GM19455 (cell line): ENCODE data around the gene COL6A1.

Source experiments
- ATAC-seq: cut with Tn5 transposase; IDR thresholded peaks from one replicate; pipeline ENCODE4 v1.9.1; 2021; ENCODE audit not compliant: unreplicated experiment

COL6A1 gene

DNA sequence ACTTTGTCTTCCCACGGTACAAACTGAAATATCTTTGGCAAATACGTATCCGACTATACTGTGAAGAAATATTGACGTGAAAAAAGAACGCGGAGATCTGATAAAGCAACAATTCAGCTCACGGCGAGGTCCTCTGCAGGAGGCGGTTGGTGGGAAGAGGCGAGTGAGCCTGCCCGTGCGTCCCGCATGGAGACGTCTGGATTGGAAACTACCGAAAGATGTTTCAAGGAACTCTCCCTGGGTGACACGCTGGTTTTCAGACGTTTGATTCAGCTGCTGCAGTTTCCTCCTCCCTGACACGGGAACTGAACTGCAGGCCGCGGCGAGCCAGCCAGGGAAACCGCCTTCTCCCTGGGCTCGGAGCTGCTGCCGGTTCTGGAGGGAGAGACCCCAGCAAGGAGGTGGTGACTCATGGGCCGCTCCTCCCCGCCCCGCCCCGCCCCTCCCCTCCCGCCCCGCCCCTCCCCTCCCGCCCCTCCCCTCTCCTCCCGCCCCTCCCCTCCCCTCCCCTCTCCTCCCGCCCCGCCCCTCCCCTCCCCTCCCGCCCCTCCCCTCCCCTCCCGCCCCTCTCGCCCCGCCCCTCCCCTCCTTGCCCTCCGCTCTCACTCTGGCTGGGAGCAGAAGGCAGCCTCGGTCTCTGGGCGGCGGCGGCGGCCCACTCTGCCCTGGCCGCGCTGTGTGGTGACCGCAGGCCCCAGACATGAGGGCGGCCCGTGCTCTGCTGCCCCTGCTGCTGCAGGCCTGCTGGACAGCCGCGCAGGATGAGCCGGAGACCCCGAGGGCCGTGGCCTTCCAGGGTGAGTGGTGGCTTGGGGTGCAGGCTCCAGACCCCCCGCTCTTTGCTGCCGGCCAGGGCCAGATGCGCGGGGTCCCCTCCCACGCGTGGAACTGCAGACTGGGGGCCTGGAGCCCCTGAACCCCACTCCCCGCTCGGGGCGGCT is at the start of gene COL6A1:
TSS of gene COL6A1 (plus strand) at position 620 of the 941 bp plus-strand sequence. CDS start at position 701, 81 bp downstream.
- no peak for ATAC-seq

- ATAC-seq, result no peak
These were observed 48.6 kb upstream of the COL6A1 start for GRCh38 chr21:45932922-45933502.

- ATAC-seq, result no peak
These were observed 47.5 kb upstream of the COL6A1 start for GRCh38 chr21:45934085-45934484.

- ATAC-seq, result no peak
These were observed 47.0 kb upstream of the COL6A1 start for GRCh38 chr21:45934554-45934953.

GRCh38 chr21:45935628-45936027 is 45.9 kb upstream of the COL6A1 start:
- no peak for ATAC-seq

DNA sequence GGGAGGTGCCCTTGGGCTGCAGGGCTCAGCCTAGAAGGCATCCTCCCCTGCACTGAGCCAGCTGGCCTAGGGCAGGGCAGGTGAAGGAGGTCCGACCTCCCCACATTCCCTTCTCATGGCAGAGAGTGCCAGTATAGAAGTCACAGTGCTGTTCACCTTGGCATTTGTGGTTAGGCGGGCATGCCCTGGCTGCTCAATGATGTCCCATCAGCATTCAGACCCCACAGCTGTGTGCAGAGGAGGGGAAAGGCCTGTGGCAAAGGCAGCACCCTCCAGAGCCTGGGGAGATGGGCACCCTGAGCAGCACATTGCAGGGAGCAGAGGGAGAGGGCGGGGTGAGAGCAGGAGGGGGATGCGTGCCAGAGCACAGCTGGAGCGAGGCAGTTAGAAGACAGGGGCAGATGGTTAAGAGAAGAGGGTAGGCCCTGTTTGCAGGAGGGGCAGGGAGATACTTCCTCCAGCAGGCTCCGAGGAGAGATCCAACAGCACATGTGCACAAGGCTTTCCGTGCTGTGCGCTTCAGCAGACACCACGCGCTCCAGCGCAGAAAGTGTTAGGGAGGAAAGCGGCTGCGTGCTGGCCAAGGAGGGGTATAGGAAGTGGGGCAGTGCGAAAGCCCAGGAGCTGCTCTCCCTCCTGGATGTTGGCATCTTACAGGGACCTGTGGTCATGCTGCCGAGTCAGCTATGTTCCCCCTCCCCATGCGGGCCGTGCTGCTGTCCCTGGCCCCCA is 43.7 kb upstream of the COL6A1 start:
- ATAC-seq, result no peak

DNA sequence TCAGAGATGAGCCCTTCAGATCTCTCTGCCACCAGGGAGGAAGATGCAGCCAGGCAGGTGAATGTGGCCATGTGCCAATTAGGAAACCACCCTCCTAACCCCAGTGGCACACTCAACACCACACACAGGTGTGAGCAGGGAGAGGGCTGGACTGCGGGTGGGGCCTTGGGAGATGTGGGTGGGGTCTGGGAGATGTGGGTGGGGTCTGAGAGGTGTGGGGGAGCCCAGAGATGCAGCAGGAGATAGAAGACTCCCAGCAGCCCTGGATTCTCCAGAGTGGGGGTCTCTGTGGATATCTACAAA is 43.2 kb upstream of the COL6A1 start:
- no peak for ATAC-seq

DNA sequence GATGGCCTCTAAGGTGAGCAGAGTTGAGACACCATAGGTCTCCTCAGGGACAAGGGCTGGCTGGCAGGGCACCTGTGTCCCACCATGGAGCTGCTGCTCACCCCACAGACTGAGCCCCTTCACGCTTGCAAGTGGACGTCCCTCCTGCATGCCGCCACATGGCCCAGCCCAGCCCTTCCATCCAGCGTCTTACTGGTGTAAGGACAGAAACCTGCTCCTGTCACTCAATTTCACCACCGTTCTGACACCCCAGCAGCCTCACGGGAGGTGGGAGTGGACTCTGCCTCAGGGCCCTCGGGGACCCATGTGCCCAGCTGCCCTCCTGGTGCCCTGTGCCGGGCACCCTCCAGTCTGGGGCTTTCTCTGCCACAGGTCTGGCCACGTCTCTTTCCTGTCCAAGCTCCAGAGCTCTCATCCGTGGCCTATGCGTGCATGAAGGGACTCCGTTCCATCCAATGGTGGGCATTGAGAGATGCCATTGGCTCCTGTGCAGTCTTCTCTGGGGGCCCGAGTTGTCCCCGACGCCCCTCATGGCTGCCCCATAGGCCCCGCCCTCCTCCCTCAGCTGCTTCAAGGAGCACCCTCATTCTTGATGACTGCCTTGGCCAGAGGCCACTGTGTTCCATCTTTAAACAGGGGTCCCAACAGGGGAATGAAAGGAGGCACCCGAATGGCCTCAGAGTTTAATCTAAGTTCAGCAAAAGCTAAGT is 42.6 kb upstream of the COL6A1 start:
- ATAC-seq, result no peak

DNA sequence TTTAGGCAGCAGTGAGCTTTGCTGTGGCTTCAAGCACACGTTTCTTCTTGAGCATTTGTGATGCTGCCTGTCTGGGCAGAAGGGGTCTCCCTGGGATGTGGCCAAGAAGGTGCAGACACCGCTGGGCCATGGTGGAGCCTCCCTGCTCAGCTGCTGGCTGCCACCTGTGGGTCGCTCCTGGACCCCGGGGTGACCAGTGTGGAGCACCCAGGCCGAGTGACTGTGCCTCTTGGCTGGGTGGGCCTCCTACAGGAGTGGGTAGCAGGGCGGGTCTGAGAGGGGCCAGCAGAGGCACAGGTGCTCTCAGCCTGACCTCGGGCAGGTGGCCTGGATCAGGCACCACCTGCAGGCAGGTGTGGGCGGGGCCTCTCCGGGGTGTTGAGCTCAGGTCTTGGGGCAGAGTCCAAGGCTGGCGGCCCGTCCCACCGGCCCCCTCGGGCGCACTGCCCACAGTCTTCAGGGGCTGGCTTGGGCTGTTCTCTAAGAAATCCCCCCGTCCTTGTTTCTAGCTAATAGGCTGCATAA is 42.0 kb upstream of the COL6A1 start:
- ATAC-seq, result no peak

- ATAC-seq, result no peak
These were observed 41.5 kb upstream of the COL6A1 start for GRCh38 chr21:45940091-45940490.

DNA sequence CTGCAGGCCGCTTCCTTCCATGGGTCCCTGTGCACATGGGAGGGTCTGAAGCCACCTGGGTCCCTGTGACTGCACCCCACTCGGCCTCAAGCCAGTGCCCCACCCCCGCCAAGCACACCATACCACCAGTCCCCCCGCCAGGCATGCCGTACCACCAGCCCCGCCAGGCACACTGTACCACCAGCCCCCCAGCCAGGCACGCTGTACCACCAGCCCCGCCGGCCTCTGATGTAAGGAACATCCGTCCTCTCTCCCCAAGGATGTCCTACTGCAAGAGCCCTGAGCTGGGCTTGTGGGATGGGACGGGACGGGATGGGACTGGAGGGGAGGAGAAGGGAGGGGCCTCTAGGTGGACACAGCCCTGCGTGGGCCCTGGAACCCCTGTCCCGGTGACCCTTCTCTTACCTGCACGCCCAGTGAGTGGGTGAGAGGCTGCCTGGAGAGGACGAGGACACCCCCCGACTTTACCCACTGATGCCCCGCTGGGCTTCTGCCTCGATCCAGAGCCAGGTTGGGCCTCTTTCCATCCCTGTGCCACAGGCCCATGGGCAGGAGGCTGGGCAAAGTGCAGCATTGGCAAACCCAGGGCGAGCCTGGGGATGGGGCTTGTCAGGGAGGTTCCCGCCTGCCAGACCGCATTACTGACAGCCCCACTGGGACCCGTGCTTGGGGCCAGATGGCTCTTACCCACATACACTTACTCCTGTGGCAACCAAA is 40.8 kb upstream of the COL6A1 start:
- ATAC-seq, result no peak

DNA sequence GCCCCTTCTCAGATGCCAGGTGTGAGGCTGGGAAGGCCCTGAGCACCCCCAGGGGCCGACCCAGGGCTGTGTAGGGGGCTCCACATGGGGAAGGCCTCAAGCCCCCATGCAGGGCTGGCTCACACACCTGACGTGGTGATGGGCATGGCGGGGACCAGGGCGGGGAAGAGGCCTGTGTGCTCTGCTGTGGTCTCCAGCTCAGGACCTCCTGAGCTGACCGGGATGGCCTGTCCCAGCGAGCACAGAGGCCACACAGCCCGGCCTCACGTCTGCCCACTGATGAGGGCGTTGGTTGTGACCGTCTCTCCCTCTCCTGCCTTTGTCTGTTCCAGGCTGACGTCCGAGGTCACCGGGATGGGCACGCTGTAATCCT is 40.2 kb upstream of the COL6A1 start:
- ATAC-seq, result no peak

- ATAC-seq, result no peak
These were observed 39.6 kb upstream of the COL6A1 start for GRCh38 chr21:45941717-45942546.

DNA sequence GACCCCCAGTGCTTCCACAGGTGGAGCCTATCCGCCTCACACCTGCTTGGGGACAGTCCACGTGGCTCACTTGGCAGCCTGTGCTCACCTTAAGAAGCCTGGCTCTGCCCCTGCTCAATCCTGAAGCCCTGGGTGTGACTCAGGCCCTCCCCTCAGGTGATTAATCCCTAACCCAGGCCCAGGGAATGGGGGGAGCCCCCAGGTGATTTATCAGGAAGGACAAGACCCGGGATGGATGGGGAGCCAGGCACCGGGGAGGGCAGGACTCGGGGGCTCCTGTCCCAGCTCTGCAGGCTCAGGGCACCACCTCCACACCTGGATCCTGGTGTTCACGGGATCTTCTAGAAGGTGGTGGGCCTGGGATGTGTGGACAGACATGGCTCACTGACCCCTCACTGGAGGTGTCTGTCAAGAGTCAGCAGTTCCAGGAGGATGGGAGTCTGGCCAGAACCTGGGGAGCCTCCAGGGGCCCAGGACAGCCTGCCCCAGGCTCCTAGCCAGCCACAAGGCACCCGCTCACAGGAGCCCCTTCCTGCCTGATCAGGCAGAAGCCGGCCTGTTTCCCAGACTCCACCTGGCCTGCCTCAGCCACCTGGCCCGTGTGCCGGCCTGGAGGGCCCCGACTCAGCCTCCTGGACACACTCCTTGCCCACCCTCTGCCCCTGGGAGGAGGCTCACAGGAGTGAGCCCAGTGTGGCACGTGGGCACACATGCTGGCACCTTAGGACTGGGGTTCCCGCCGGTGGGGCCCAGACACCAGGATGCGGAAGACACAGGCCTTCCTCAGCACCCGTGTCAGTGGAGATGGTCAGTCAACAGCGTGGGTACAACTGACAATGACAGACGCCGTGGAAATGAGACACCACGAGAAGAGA is 38.6 kb upstream of the COL6A1 start:
- ATAC-seq, result no peak

- ATAC-seq, result no peak
These were observed 37.7 kb upstream of the COL6A1 start for GRCh38 chr21:45943630-45944540.

GRCh38 chr21:45944601-45945000 is 37.0 kb upstream of the COL6A1 start:
- ATAC-seq, result no peak

DNA sequence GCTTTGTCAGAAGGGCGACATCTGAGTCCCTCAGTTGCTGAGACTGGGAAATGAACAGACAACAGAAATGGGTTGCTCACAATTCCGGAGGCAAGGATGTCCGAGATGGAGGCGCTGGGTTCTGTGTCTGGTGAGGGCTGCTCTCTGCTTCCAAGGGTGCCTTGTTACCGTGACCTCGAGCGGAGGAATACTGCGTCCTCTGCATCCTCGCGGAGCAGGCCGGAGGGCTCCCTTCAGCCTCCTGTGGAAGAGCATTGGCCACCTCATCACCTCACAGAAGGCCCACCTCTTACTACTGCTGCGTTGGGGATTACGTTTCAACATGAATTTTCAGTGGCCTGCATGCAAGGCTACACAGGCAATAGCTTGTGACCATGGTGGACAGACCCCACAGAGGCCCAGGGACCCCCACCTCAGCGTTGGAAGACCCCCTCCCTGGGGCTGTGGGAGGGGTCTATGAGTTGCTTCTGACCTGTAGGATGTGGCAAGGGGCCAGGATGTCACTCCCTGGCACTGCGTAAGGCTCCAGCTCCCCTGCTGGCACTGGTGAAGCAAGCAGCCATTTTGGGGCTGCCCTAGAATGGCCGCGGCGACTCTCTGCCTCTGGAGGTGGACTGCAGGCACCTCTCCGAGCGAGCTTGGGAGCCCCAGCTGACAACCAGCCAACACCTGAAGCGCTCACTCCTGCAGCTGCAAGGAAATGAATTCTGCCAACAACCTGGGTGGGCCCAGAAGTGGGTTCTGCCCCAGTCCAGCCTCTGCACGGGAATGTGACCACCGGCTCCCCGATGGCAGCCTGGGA is 36.3 kb upstream of the COL6A1 start:
- ATAC-seq, result no peak
